HG02840 (cell line): ENCODE measurements around the gene SGK1.
"Not testable (repeated sequence)": the region's sequence is repeated elsewhere in the genome, so short reads cannot be mapped to it uniquely, and the experiment has no call there.

ENCODE experiments used
- ATAC-seq: cut with Tn5 transposase; IDR thresholded peaks from one replicate; pipeline ENCODE4 v1.9.1; 2021; ENCODE audit warnings: mild to moderate bottlenecking, moderate library complexity, moderate number of reproducible peaks; ENCODE audit not compliant: unreplicated experiment, low FRiP score

SGK1 gene

DNA sequence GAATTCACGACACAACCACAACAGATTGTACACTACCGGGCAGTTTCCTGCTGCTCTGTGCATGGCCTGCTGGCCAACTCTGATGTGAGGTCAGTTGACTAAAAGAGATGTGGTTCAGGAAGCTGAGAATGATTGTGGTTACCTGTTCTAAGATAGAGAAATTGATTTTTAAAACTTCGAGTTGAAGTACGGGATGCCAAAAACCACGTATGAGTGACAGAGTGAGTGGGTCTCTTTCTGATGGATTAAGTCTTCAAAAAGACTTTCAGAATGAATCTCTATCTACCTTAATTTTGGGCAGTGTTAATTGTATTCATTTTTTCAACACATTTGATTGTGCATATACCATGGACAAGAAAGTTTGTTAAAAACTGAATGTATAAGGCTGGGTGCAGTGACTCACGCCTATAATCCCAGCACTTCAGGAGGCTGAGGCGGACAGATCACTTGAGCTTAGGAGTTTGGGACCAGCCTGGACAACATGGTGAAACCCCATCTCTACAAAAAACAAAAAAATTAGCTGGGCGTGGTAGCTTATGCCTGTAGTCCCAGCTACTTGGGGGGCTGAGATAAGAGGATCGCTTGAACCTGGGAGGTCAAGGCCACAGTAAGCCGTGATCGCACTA, 121.2 kb downstream of the SGK1 start:
- ATAC-seq = no peak

DNA sequence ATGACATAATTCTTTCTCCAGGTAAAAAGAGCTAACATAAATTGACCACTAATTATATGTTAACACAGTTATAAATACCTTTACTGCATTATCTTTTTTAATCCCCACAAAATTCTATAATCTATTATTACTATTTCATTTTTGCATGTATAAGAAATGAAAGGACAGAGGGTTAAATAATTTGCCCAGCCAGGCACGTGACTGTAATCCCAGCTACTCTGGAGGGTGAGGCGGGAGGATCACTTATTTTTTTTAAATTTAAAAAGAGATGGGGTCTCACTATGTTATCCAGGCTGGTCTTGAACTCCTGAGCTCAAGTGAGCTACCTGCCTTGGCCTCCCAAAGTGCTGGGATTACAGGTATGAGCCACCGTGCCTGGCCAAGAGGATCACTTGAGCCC, 121.9 kb downstream of the SGK1 start:
- no peak for ATAC-seq

DNA sequence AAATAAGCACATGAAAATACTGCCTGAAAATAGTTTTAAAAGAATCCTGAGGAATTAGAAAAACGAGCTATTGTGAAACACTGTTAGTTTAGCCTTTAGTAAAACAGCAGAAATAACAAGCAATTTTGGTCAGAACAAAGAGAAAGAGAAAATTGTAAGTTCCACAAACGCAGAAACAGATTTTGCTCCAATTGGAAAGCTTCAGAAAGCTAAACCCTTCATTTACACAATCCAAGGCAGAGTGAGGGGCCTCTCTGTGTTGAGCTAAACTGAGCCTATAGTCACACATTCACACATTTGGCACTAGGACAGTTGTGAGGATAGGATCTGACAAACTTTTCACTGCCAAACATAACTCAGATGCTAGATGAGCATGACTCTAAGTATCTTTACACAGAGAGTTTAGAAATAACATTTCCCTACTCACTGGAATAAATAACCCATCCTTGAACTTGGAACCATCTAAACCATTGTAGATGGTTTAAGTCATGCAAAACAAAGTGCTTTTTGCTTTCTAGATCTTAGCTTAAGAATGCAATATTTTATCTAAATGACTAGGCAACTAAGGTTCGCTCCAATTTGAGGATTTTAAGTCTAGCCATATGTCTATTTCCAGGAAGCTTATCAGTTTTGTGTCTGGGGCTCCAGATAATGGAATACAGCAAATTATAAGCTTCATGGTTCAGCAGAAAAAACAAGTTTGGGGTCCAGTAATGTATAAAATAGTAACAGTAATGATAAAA, 122.6 kb downstream of the SGK1 start:
- ATAC-seq = no peak

DNA sequence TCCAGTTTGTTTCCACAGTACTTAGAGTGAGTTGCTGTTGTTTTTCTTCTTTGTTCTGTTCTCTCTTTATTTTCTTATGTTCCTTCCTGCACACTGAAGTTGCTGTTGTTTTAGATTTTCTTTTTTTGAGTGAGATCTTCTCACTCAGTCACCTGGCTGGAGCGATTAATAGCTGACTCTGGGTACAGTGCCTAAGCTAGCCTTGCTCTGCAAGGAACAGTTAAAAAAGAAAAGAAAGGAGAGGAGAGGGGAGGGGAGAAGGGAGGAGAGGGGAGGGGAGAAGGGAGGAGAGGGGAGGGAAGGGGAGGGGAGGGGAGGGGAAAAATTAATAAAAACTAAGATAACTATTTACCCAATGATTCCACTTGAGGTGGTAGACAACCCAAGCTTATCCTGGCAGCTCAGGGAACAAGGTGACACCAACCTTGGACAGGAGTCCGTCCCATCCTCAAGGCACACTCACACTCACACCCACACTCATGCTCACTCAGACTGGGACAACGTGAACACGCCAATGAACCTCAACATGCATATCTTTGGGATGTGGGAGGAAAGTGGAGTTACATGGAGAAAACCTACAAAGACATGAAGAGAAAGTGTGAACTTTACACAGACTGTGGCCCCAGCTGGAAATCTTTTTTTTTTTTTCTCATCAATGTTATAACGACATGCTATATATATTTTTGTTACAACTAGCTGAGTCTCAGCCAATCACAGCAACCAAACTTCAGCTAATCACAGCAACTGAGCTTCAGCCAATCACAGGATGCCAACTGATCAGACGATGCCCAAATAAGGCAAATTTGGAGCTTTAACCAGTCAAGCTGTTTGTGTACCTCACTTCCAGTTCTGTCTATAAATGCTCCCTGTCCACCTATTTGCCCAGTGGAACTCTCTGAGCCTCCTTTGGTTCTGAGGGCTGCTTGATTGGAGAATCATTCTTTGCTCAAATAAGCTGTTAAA, 124.1 kb downstream of the SGK1 start:
- ATAC-seq = no peak

DNA sequence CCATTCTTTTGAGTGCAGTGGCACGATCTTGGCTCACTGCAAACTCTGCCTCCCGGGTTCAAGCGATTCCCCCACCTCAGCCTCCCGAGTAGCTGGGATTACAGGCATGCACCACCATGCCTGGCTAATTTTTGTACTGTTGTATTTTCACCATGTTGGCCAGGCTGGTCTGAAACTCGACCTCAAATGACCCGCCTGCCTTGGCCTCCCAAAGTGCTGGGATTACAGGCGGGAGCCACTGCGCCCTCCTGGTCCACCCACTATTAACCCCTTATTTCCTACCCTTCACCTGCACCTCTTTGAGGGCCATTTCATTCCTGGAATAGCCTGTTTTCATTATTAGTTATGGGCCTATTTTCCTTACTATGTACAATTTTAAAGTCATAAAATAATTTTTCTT, 125.3 kb downstream of the SGK1 start:
- ATAC-seq = not testable (repeated sequence)

DNA sequence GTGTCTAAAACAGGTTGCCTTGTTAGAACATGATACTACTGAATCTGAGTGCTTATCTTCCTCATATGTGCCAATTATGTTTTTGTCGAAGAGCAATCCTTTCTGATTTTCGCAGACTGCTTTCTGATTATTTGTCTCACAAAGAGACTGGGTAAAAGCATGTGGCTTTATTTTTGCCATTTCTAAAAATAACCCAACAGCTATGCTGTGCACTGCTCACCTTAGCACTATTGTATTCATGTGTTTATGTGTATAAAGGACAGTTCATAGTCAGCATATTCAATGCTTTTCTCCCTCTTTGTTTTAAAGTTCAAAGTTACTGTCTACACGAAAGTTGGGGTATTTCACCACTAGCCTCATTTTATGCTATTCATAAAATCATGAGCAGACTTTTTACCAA, 127.0 kb downstream of the SGK1 start:
- no peak for ATAC-seq

DNA sequence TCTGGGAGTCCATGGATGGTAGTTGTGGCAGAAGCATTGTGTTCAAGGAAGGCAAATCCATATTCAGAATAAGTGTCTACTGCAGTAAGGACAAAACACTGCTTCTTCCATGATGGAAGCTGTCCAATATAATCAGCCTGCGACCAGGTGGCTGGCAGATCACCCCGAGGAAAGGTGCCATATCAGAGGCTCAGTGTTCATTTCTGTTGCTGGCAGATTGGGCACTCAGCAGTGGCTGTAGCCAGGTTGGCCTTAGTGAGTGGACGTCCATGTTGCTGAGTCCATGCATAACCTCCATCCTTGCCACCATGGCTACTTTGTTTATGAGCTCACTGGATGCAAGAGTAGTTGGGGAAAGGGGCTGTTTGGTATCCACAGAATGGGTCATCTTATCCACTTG, 130.2 kb downstream of the SGK1 start:
- ATAC-seq = no peak

DNA sequence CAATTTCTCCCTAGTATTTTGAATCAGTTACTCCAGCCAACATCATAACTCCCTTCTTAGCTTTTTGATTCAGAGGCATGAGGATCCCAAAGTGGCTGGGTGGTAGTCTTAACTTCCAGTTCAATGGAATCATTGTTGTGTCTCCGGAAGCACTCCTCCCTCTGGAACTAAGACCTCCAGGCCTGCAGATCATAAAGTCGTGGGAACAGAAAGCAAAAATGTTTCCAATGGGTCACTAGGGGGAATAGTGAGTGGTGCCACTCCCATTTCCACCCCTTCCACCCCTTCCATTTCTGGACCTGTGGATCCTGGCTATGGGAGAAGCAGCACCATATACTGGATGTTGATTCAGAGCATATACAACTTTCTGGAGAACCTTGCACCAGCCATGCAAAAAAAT, 130.8 kb downstream of the SGK1 start:
- no peak for ATAC-seq

DNA sequence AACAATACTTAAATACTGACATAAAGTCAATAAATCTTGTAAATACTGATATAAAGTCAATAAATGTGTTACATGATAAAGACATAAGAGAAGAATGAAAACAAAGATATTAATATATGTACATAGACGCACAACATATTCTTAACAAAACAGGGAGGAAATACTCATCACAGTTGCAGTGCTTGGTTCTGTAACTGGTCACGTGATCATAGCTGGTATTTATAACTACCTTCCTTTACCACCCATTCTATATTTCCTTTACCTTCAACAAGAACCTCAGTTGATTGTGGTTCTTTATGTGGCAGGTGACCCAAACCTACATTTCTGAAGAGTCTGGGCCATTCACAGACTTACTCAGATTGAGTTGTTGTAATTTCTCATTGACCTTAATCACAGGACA, 131.6 kb downstream of the SGK1 start:
- no peak for ATAC-seq

DNA sequence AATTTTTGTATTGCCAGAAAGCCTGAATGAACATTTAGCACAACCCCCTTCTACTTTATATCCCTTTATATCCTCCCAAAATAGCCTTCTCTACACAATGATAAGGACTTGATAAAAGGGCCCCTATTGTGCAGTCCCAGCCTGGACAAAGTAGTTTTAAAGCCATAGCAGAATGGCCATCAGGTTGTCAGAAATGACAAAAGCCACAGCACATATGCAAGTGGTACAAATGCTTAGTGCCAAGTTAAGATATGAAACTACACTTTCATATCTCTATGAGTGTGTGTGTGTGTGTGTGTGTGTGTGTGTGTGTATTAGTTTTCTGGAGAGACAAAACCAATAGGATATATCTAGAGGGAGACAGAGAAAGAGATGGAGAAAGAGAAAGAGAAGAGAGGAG, 132.6 kb downstream of the SGK1 start:
- ATAC-seq = no peak

DNA sequence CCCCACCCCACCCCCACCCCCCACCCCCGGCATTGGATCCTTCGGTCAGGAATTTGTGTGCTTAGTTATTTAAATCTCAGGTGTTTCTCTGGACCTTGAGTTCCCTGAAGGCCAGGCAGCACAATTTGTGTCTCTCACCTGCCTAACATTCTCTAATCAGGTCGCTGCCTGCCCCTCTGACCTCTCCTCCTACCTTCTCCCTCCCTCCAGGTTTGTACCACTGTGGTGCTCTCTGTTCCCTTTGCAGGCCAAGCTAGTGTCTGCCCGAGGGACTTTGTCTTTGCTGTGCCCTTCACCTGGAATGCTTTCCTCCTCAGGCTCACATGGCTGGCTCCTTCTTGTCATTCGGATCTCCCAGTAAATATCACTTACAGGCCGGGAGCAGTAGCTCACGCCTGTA, 134.1 kb downstream of the SGK1 start:
- ATAC-seq = no peak

DNA sequence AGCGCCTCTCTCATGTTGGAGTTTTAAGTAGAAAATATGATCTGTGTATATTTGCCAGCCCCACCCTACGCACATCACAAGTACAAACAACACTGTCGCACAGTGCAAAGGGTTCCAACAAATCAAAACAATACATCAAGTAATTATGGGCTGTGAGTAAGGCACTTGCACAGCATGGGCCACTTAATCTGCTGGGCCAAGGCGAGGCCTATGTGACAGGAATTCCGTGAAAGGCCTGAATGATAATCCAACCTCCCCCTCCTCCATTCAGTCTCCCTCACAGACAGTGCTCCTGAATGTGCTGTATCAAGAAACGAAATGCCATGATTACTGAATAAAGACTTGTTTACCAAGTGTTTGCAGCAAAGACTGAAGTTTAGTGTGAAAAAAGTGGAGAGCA, 135.4 kb downstream of the SGK1 start:
- ATAC-seq = no peak

DNA sequence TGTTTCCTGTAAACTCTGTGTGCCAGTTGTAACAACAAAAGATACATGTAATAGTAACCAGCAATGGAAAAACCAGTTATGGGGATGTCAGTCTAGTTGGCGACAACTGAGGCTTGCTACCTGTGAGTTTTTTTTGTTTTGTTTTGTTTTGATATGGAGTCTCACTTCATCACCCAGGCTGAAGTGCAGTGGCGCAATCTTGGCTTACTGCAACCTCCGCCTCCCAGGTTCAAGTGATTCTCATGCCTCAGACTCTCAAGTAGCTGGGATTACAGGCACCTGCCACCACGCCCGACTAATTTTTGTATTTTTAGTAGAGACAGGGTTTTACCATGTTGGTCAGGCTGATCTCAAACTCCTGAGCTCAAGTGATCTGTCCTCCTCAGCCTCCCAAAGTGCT, 136.2 kb downstream of the SGK1 start:
- ATAC-seq = not testable (repeated sequence)

DNA sequence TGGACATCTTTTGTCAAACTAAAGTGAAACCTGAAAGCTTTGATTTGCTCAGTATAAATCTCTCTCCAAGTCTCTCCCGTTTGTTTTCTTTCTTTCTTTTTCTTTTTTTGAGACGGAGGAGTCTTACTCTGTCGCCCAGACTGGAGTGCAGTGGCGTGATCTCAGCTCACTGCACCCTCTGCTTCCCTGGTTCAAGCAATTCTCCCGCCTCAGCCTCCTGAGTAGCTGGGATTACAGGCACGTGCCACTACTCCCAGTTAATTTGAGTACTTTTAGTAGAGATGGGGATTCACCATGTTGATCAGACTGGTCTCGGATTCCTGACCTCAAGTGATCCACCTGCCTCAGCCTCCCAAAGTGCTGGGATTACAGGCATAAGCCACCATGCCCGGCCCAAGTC, 136.7 kb downstream of the SGK1 start:
- ATAC-seq = not testable (repeated sequence)

DNA sequence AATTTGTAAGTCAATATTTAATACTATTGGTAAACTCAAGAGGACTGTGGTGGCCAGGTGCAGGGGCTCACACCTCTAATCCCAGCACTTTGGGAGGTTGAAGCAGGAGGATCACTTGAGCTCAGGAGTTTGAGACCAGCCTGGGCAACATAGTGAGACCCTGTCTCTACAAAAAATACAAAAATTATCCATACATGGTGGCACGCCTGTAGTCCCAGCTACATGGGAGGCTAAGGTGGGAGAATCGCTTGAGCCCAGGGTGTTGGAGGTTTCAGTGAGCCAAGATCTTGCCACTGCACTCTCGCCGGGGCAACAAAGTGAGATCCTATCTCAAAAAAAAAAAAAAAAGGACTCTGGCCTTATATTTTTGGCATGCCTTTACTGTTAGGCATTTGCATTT, 137.4 kb downstream of the SGK1 start:
- ATAC-seq = not testable (repeated sequence)

DNA sequence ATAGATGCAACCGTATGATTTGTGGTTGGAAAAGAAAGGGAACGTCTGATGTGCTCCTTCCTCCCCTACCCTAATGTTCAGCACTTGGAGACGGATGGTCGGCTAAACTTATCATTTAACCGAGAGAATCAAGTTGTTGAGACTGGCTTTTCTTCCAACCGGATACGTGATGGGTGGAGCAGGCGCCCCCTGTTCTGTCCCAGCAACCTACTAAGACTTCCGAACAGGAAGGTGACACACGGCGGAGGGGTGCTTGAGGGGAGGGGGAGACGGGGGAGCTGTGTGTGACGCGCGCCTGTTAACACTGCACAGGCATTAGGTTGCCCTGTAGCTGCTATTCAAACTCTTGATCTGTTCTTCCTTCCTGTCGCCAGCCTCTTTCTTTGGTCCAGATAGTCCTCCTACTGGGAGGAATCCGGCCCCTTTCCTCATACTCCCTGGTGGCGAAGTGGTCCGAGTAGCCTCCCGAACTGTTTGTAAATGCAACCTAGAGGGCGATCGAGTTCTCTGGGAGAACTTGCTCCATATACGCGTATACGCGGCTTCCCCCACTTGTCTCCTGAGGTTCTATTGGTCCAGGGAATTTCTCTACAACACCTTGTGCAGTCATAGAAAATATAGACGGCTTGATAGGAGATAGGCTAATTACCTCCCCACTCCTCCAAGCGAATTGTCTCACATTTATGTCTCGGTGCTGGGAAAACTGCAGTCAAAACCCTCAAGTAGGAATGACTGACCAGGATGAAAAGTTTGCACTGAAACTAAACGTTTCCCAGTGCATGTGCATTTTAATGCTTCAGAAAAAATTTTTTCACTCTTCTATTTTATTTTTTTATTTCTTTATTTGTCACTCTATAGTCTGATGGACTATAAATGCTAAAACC, 139.5 kb downstream of the SGK1 start:
- ATAC-seq = no peak

DNA sequence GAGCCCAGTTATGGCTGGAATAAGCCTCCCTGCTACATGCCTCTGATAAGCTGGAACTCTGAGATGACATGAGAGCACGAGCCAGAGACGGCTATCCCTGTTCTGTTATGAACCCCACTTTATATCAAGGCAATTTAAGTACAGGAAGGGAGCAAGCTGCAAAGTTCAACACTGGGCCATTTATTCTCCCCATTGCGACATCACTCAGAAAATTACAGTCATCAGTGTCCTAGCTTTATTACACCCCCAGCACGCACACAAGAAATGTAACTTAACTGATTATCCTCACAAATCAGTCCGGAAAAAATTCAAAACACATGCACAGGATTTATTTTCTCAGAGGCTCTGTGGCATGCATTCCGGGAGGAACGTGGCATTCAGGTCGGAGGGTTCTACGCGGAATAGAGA, 140.2 kb downstream of the SGK1 start:
- ATAC-seq = no peak

DNA sequence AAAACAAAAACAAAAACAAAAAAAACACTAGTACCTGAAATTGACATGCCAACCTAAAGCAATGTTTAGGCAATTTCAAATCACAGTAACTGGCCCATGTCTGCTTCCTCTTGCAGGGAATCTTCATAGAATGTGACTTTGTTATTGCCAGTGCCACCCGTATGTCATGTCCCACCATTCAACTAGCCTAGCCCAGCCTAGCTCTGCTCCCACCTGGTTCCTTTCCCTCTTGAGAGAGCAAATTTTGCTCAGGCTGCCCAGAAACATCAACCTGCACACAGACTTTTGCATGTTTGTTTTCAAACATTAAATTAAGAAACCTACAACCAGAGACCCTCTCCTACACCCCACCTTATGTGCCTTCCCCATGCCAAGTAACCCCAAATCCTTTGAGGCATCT, 140.7 kb downstream of the SGK1 start:
- ATAC-seq = no peak

DNA sequence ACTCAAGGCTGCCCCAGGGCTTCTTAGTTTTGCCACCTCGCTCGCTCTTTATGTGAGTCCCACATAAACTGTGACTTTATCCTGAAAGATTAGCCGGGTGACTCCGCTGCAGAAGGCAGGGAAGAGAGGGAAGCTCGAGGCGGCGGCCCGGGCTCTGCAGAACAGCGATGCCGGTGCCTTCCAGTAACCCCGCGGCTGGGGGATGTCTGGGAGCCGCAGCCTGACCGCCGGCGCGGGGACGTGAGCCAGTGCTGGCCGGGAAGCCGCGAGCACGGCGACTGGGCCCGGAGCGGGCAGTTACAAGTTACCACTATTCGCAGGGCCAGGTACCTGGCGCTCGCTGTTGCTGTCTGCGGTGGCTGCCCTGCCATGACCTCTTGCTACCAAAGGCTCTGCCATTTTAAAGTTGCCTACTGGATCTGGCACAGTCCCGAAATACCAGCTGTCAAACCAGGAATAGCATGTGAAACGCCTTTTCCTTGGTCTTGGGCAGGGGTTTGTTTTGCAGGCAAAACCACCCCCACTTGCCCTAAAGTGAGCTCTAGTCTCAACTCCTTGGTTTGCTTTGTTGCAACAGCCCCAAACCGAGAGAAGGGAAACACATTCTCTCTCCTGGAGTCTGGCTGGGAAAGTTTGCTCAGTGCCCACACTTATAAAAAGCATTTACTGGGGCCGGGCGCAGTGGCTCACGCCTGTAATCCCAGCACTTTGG, 141.5 kb downstream of the SGK1 start:
- no peak for ATAC-seq
